CD4-positive, alpha-beta T cell treated with Interleukin-12 subunit alpha and Interleukin-12 subunit beta, for 1 hour (primary cell): ENCODE measurements around the gene CDKAL1.
"Not testable (repeated sequence)": the region's sequence is repeated elsewhere in the genome, so short reads cannot be mapped to it uniquely, and the experiment has no call there.

Experiments
- DNase-seq: peaks from one replicate; pipeline ENCODE4 v3.0.0-alpha.2; 2020

The CDKAL1 gene

DNA sequence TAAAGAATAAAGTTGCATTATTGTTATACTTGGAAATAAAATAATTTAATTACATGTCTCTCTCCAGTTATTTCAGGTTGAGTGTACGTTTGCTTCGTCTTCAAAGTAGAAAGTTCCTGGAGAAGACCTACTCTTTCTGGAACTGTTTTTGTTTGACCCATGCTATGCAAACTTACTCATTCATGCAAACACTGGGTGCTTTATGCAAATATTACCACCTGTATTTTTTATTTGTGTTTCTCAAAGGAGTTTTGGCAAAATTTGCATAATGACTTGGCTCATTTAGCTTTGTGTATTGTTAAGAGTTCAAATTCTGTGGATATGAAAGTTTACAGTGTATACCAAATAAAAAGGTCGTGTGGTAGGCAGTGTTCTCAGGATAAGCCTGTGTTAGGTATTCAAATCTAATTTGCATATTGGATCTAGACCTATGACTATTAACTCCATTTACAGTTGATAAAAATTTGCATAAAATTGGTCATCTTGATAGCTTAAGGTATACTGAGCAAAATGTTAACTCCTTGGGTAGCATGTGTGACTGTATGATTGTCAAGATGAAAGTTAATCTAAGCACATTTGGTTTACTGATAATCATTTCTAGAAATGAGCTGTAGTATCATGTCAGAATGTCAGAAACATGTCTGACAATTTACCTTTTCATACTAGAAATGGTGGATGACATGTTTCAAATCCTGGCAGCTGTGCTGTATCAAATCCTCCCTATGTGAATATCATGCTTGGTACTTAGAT is 65.2 kb downstream of the CDKAL1 start:
- DNase-seq, result no peak

- no peak for DNase-seq
These were observed 66.6 kb downstream of the CDKAL1 start for GRCh38 chr6:20600831-20601230.

- DNase-seq, result no peak
These were observed 69.9 kb downstream of the CDKAL1 start for GRCh38 chr6:20604159-20604558.

DNA sequence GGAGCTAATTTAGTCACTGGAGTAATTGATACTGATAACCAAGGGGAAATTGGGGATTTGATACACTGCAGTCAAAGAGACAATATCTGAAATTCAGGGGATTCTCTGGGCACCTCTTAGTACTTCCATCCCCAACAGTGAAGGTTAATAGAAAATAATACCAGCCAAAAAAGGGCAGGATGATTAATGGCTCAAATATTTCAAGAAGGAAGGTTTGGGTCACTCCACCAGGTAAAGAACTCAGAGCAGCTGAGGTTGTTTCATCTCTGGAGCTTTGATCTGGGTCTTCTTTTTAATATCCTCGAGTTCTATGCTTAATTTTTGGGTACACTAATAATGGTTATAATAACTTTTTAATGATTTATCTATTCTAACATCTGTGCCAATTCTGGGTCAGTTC is 70.8 kb downstream of the CDKAL1 start:
- no peak for DNase-seq

DNA sequence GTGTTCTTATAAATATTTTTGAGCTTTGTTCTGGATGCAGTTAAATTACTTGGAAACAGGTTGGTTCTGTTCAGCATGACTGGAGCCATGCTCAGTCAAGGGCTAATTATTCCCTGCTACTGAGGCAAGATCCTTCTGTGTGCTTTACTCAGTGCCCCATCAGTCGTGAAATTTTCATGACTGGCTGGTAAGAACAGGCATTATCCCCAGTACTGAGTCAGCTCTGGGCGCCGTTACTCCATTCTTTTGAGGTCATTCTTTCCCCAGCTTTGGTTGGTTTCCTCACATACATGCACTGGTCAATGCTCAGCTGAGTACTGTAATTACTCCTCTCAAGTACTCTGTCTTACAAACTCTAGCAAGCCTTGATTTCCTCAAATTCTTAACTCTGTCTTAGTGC is 71.3 kb downstream of the CDKAL1 start:
- DNase-seq, result no peak

GRCh38 chr6:20606831-20607230 is 72.6 kb downstream of the CDKAL1 start:
- no peak for DNase-seq

DNA sequence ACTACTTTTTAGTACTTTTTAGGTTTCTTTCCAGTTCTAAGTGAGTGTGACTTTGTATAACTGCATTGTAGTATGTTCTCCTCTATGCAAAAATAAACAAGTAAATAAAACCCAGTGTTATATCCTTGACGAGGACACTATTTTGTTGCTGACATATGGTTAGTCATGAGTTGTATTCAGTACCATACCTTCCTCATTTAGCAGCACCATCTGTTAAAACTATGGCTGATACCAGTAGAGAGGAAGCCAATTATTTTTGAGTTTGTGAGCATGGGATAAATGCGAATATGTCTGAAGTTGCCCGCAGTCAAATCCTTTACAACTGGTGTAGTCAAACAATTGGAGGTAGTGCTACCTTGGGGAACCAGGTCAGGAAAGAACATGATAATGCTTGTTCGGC is 74.1 kb downstream of the CDKAL1 start:
- DNase-seq, result no peak

- DNase-seq, result no peak
These were observed 74.6 kb downstream of the CDKAL1 start for GRCh38 chr6:20608905-20609304.

DNA sequence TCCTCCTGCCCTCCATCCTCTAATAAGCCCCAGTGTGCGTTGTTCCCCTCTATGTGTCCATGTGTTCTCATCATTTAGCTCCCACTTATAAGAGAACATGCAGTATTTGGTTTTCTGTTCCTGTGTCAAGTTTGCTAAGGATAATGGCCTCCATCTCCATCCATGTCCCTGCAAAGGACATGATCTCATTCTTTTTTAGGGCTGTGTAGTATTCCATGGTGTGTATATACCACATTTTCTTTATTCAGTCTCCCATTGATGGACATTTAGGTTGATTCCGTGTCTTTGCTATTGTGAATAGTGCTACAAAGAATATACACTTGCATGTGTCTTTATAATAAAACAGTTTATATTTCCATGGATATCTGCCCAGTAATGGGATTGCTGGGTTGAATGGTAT is 75.7 kb downstream of the CDKAL1 start:
- not testable (repeated sequence) for DNase-seq

GRCh38 chr6:20610636-20611370 is 76.5 kb downstream of the CDKAL1 start:
- no peak for DNase-seq

DNA sequence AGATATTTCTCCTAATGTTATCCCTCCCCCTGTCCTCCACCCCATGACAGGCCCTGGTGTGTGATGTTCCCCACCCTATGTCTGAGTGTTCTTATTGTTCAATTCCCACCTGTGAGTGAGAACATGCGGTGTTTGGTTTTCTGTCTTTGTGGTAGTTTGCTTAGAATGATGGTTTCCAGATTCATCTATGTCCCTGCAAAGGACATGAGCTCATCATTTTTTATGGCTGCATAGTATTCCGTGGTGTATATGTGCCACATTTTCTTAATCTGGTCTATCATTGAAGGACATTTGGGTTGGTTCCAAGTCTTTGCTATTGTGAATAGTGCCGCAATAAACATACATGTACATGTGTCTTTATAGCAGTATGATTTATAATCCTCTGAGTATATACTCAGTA is 83.3 kb downstream of the CDKAL1 start:
- not testable (repeated sequence) for DNase-seq

GRCh38 chr6:20620043-20620442 is 85.8 kb downstream of the CDKAL1 start:
- DNase-seq, result no peak

- DNase-seq, result no peak
These were observed 89.5 kb downstream of the CDKAL1 start for GRCh38 chr6:20623761-20624160.

DNA sequence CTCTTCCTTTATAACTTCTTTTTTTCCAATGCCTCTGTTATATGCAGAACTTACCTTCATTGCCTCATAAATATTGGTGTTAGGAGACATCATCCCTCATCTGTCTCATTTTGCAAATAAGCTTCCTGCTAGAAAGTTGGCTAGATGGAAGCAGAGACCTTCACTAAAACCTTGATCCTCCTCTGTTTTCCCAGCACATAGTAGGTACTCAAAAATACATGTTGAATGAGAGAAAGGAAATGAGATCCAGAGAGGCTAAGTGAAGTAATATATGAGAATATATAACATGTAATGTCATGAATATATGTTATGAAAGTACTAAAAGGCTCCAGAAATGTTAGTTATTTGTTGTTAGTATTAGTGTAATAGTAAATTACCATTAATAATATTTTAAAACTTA is 91.9 kb downstream of the CDKAL1 start:
- no peak for DNase-seq

DNA sequence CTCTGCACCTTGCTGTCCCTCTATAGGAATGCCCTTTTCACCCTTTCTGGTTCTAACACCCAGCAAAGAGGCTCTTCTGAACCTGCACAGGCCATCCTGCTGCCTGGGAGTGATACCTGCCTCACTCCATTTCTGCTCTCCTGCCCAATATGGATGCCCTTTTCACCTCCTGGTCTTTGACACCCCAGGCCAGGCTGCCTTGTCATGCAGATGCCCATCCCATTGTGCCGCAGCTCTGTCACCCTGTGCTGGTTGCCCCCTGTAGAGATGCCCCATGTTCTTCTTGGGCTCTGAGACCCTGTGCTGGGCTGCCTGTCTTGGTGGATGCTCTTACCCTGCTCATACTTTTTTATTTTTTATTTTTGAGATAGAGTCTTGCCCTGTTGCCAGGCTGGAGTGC is 95.3 kb downstream of the CDKAL1 start:
- no peak for DNase-seq

- no peak for DNase-seq
These were observed 95.9 kb downstream of the CDKAL1 start for GRCh38 chr6:20630136-20630535.

DNA sequence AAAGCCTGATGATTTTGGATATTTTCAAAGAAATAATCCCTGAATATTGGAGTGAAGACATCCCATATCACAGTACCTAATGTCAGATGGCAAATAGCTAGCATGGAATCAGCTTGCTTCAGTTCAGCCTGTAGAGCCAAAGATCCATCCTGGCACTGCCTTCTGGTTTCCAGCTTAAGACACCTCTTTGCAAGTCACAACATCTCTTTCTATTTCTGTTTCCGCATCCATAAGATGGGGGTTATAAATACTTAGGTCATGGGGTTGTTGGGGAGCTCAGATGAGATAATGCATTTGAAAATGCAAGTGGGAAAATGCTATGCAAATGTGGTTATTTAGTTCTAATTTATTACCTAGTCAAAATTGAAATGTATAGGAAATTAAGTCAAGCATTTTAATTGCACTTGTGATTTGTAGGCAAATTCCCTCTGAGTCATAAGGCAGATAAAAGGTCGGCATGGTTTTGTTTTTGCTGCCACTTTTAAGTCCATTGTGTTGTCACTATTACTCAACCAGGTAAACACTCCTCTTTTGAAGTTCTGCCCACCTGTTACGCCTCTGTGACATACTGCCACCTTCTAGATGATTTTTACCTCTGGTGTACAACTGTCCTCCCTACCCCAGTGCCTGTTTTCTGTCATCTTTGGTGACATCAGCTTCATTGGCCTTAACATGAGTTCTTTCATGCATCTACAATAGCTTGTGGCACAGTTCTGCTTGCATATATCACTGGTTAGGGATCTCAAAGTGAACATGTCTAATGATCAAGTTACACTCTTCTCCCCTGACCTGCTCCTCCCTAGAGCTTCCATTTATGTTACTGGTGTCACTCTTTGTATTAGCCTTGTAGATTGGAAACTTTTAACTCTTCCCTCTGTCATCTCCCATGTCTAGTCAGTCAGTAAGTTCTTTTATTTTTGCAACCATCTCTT is 96.6 kb downstream of the CDKAL1 start:
- no peak for DNase-seq

DNA sequence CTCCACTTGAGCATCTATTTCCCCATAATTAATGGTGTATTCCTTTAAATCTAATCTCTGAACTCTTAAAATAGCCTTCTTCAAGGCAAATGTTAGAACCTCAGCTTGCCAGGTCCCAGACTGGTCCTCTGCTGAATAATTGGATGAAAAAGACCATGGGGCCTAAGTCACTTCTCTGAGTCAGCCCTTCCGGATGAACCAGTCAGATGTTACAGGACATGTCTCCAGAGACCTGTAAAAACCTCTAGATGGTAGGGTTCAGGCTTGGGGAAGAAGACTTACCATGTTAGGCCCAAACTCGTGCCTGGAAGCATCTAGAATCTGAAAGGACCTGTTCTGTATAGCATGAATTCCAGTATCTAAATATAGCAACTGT is 97.3 kb downstream of the CDKAL1 start:
- no peak for DNase-seq

- DNase-seq, result no peak
These were observed 98.4 kb downstream of the CDKAL1 start for GRCh38 chr6:20632696-20633095.

GRCh38 chr6:20633566-20634340 is 99.5 kb downstream of the CDKAL1 start:
- no peak for DNase-seq

DNA sequence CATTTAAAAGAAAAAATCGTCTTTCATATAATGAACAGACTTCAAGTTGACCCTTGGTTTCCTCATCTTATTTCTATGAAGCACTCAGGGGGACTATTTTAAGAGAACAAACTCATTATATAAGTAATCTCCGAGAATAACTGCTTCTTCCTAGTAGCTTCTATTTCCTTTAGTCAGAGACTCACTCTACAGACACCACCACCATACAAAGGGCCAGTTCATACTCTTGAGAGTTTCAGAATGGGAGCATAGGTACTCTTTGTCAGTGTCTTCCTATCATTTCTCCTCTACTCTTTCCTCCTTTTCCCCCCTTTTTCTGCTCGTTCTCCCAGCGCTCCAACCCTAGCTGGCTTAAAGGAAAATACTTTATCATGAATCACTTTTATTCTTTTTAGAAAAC is 104.9 kb downstream of the CDKAL1 start:
- no peak for DNase-seq

- no peak for DNase-seq
These were observed 105.9 kb downstream of the CDKAL1 start for GRCh38 chr6:20640181-20640580.

DNA sequence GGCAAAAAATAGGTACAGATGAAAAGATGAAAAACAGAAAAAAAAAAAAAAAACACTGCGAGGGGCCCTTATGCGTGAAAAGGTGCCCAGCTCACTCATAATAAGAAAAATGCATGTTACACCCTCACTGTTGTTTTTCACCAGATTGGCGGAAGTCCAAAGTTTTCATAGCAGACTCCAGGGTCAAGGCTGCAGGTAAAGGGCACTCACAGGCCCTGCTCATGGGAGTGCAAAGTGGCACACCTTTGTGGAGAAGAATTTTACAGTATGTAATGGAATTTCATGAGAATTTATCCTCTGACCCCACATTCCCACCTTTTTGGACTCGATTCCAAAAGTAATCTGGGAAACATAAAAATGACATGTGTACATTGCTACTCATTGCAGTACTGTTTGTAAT is 108.2 kb downstream of the CDKAL1 start:
- no peak for DNase-seq
